Naive thymus-derived CD8-positive, alpha-beta T cell (primary cell): ENCODE results near the gene RERGL. TPM values are rescaled to one million over a fixed set of nuclear protein-coding genes. Genes with fewer than 3 reads are reported as not detected.

ENCODE experiments used
- ATAC-seq, 2 donors: fragments of 150-1000 bp; cut with Tn5 transposase in 1 of 2; sonication (Bioruptor Pico), chemical (Tn5 transposase) in 1 of 2; 1 replicate in 1 of 2; 2 replicates in 1 of 2; pipeline ENCODE4 v1.10.0; 2021; ENCODE audit warnings: mild to moderate bottlenecking in 2 of 2, moderate library complexity in 2 of 2
- POLR2A ChIA-PET: fragments of 350-600 bp; sonication (Branson Sonifier 250); formaldehyde crosslinking; loops from one replicate; lab custom pipeline; 2021; ENCODE audit warnings: antibody characterized with exemption; lab: Charles Lee
- DNase-seq, 10 donors: peaks; one replicate each; pipeline versions ENCODE4 v3.0.0 to v3.0.0-alpha.2; 2020 to 2022
- H3K27ac Mint-ChIP-seq, 10 donors: one replicate each; pipeline ENCODE4 v1.8.0; 2020 to 2022; ENCODE audit warnings: mild to moderate bottlenecking in 10 of 10, mixed read lengths in 10 of 10, moderate library complexity in 4 of 10, inconsistent platforms in 1 of 10
- H3K27me3 Mint-ChIP-seq, 5 donors: one replicate each; pipeline ENCODE4 v1.8.0; 2021 to 2022; ENCODE audit warnings: mixed read lengths in 5 of 5
- H3K36me3 Mint-ChIP-seq, 3 donors: one replicate each; pipeline ENCODE4 v1.8.0; 2020 to 2022; ENCODE audit warnings: mixed read lengths in 3 of 3, mild to moderate bottlenecking in 2 of 3, inconsistent platforms in 1 of 3
- H3K4me1 Mint-ChIP-seq, 4 donors: one replicate each; pipeline ENCODE4 v1.8.0; 2021 to 2022; ENCODE audit warnings: mixed read lengths in 4 of 4
- H3K4me3 Mint-ChIP-seq, 10 donors: one replicate each; pipeline ENCODE4 v1.8.0; 2020 to 2022; ENCODE audit warnings: mild to moderate bottlenecking in 10 of 10, mixed read lengths in 10 of 10, moderate library complexity in 6 of 10, inconsistent platforms in 1 of 10
- H3K9me3 Mint-ChIP-seq, 9 donors: one replicate each; pipeline ENCODE4 v1.8.0; 2020 to 2022; ENCODE audit warnings: mixed read lengths in 9 of 9, mild to moderate bottlenecking in 3 of 9, inconsistent platforms in 1 of 9, moderate library complexity in 1 of 9
- polyA plus RNA-seq, 3 donors: library from polyadenylated mRNA; unstranded; fragments of 300-500 nt; fragmentation: Illumina TruSeq; gene quantifications; one replicate each; pipeline ENCODE4 v1.2.3, GENCODE V29; 2021
- total RNA-seq, 8 experiments: library from RNA in 2 of 8; stranded (reverse) in 2 of 8; gene quantifications; one replicate each; pipeline ENCODE4 v1.2.3 and lab custom pipeline; 2021 to 2026

RERGL gene
- not detected for total RNA-seq
- not detected for polyA plus RNA-seq
- 0 reads per million in 6 experiments for total RNA-seq (lab: John Stamatoyannopoulos, UW)

- H3K36me3 Mint-ChIP-seq: peaks cover 0 to 6% (median 0%) of the 10 kb centered on the region in 3 donors
Measured at GRCh38 chr12:18090093-18090492, at the start of gene RERGL. Gene RERGL, minus strand, starts transcription at chr12:18090193. Its CDS starts 53 bp downstream, at chr12:18090140.

GRCh38 chr12:18139254-18139653 is 49.3 kb upstream of the RERGL start:
- ATAC-seq: no peak
- POLR2A ChIA-PET: no interaction called here
- no peak overlapping the region for H3K4me3 Mint-ChIP-seq
- H3K9me3 Mint-ChIP-seq: no peaks in the 10 kb centered on the region
- no peak overlapping the region for H3K27ac Mint-ChIP-seq
- no peaks in the 10 kb centered on the region for H3K36me3 Mint-ChIP-seq
- peaks cover 0 to 6% (median 0%) of the 10 kb centered on the region in 4 donors for H3K4me1 Mint-ChIP-seq
- no peaks in the 10 kb centered on the region for H3K27me3 Mint-ChIP-seq
- no peak for DNase-seq

More at GRCh38 chr12:18090093-18090492, at the start of gene RERGL:
- H3K4me1 Mint-ChIP-seq: no peaks in the 10 kb centered on the region
- H3K27ac Mint-ChIP-seq: no peak within 1 kb of the TSS
- H3K27me3 Mint-ChIP-seq: no peaks in the 10 kb centered on the region
- H3K4me3 Mint-ChIP-seq: no peak within 1 kb of the TSS
- DNase-seq (no peak), ATAC-seq (no peak)
- H3K9me3 Mint-ChIP-seq: peaks cover 0 to 17% (median 7%) of the 10 kb centered on the region in 9 donors
- POLR2A ChIA-PET: no interaction called here

GRCh38 chr12:18135509-18135908 is 45.5 kb upstream of the RERGL start:
- POLR2A ChIA-PET: no interaction called here
- H3K4me1 Mint-ChIP-seq: peaks cover 0 to 6% (median 0%) of the 10 kb centered on the region in 4 donors
- DNase-seq: no peak
- H3K27ac Mint-ChIP-seq: no peak overlapping the region
- no peak for ATAC-seq
- no peaks in the 10 kb centered on the region for H3K36me3 Mint-ChIP-seq
- no peaks in the 10 kb centered on the region for H3K27me3 Mint-ChIP-seq
- H3K9me3 Mint-ChIP-seq: no peaks in the 10 kb centered on the region
- H3K4me3 Mint-ChIP-seq: no peak overlapping the region

GRCh38 chr12:18135086-18135485 is 45.1 kb upstream of the RERGL start:
- POLR2A ChIA-PET: no interaction called here
- no peaks in the 10 kb centered on the region for H3K36me3 Mint-ChIP-seq
- H3K4me1 Mint-ChIP-seq: peaks cover 0 to 6% (median 0%) of the 10 kb centered on the region in 4 donors
- no peaks in the 10 kb centered on the region for H3K27me3 Mint-ChIP-seq
- no peaks in the 10 kb centered on the region for H3K9me3 Mint-ChIP-seq
- DNase-seq: no peak
- H3K4me3 Mint-ChIP-seq: no peak overlapping the region
- no peak for ATAC-seq
- no peak overlapping the region for H3K27ac Mint-ChIP-seq

- no peaks in the 10 kb centered on the region for H3K36me3 Mint-ChIP-seq
- H3K9me3 Mint-ChIP-seq: peaks cover 3 to 18% (median 10%) of the 10 kb centered on the region in 9 donors
- ATAC-seq (no peak), DNase-seq (no peak)
- POLR2A ChIA-PET: no interaction called here
- no peak overlapping the region for H3K4me3 Mint-ChIP-seq
- no peak overlapping the region for H3K27ac Mint-ChIP-seq
- H3K27me3 Mint-ChIP-seq: no peaks in the 10 kb centered on the region
- no peaks in the 10 kb centered on the region for H3K4me1 Mint-ChIP-seq
Measured at GRCh38 chr12:18130851-18131250, 40.9 kb upstream of the RERGL start.

- no peak for ATAC-seq
- DNase-seq: no peak
- no peaks in the 10 kb centered on the region for H3K36me3 Mint-ChIP-seq
- peaks cover 1 to 19% (median 11%) of the 10 kb centered on the region in 9 donors for H3K9me3 Mint-ChIP-seq
- H3K4me3 Mint-ChIP-seq: no peak overlapping the region
- H3K4me1 Mint-ChIP-seq: no peaks in the 10 kb centered on the region
- POLR2A ChIA-PET: no interaction called here
- H3K27ac Mint-ChIP-seq: no peak overlapping the region
- no peaks in the 10 kb centered on the region for H3K27me3 Mint-ChIP-seq
Measured at GRCh38 chr12:18123707-18124106, 33.7 kb upstream of the RERGL start.

GRCh38 chr12:18120899-18121298 is 30.9 kb upstream of the RERGL start:
- H3K4me1 Mint-ChIP-seq: no peaks in the 10 kb centered on the region
- ATAC-seq (no peak), DNase-seq (no peak)
- H3K36me3 Mint-ChIP-seq: no peaks in the 10 kb centered on the region
- H3K4me3 Mint-ChIP-seq: no peak overlapping the region
- POLR2A ChIA-PET: no interaction called here
- H3K27ac Mint-ChIP-seq: no peak overlapping the region
- peaks cover 0 to 9% (median 2%) of the 10 kb centered on the region in 9 donors for H3K9me3 Mint-ChIP-seq
- H3K27me3 Mint-ChIP-seq: no peaks in the 10 kb centered on the region

- no peak for DNase-seq
- no peaks in the 10 kb centered on the region for H3K36me3 Mint-ChIP-seq
- no peaks in the 10 kb centered on the region for H3K4me1 Mint-ChIP-seq
- H3K27ac Mint-ChIP-seq: no peak overlapping the region
- H3K27me3 Mint-ChIP-seq: no peaks in the 10 kb centered on the region
- peaks cover 0 to 19% (median 0%) of the 10 kb centered on the region in 9 donors for H3K9me3 Mint-ChIP-seq
- ATAC-seq: no peak
- H3K4me3 Mint-ChIP-seq: no peak overlapping the region
- POLR2A ChIA-PET: no interaction called here
Measured at GRCh38 chr12:18108611-18109010, 18.6 kb upstream of the RERGL start.

- H3K9me3 Mint-ChIP-seq: peaks cover 0 to 32% (median 4%) of the 10 kb centered on the region in 9 donors
- ATAC-seq (no peak), DNase-seq (no peak)
- H3K27me3 Mint-ChIP-seq: no peaks in the 10 kb centered on the region
- H3K27ac Mint-ChIP-seq: no peak overlapping the region
- peaks cover 0 to 5% (median 0%) of the 10 kb centered on the region in 4 donors for H3K4me1 Mint-ChIP-seq
- POLR2A ChIA-PET: no interaction called here
- H3K4me3 Mint-ChIP-seq: no peak overlapping the region
- no peaks in the 10 kb centered on the region for H3K36me3 Mint-ChIP-seq
Measured at GRCh38 chr12:18103624-18104023, 13.6 kb upstream of the RERGL start.

- Mint-ChIP-seq H3K36me3 (no peaks in the 10 kb centered on the region), H3K27me3 (no peaks in the 10 kb centered on the region), H3K9me3 (peaks cover 0 to 22% (median 4%) of the 10 kb centered on the region in 9 donors), H3K27ac (no peak overlapping the region), H3K4me3 (no peak overlapping the region), H3K4me1 (peaks cover 0 to 5% (median 0%) of the 10 kb centered on the region in 4 donors)
- ATAC-seq: no peak
- POLR2A ChIA-PET: no interaction called here
- DNase-seq: no peak
Measured at GRCh38 chr12:18101043-18101442, 11.1 kb upstream of the RERGL start.

- ATAC-seq (no peak), DNase-seq (no peak)
- Mint-ChIP-seq H3K27ac (no peak overlapping the region), H3K9me3 (peaks cover 0 to 24% (median 4%) of the 10 kb centered on the region in 9 donors), H3K27me3 (no peaks in the 10 kb centered on the region), H3K36me3 (peaks cover 0 to 6% (median 0%) of the 10 kb centered on the region in 3 donors), H3K4me1 (no peaks in the 10 kb centered on the region), H3K4me3 (no peak overlapping the region)
- POLR2A ChIA-PET: no interaction called here
Measured at GRCh38 chr12:18084080-18084479, 5.9 kb downstream of the RERGL start.

GRCh38 chr12:18079541-18080246 is 10.3 kb downstream of the RERGL start:
- no peak overlapping the region for H3K4me3 Mint-ChIP-seq
- POLR2A ChIA-PET: no interaction called here
- H3K4me1 Mint-ChIP-seq: no peaks in the 10 kb centered on the region
- ATAC-seq: no peak
- H3K36me3 Mint-ChIP-seq: no peaks in the 10 kb centered on the region
- no peaks in the 10 kb centered on the region for H3K27me3 Mint-ChIP-seq
- no peak for DNase-seq
- peaks cover 0 to 9% (median 0%) of the 10 kb centered on the region in 9 donors for H3K9me3 Mint-ChIP-seq
- H3K27ac Mint-ChIP-seq: no peak overlapping the region

GRCh38 chr12:18074001-18074400 is 16.0 kb downstream of the RERGL start:
- POLR2A ChIA-PET: no interaction called here
- DNase-seq: no peak
- no peaks in the 10 kb centered on the region for H3K36me3 Mint-ChIP-seq
- H3K27ac Mint-ChIP-seq: no peak overlapping the region
- no peaks in the 10 kb centered on the region for H3K4me1 Mint-ChIP-seq
- H3K27me3 Mint-ChIP-seq: no peaks in the 10 kb centered on the region
- ATAC-seq: no peak
- H3K4me3 Mint-ChIP-seq: no peak overlapping the region
- H3K9me3 Mint-ChIP-seq: peaks cover 0 to 3% (median 0%) of the 10 kb centered on the region in 9 donors

- Mint-ChIP-seq H3K27ac (no peak overlapping the region), H3K4me1 (no peaks in the 10 kb centered on the region), H3K9me3 (peaks cover 0 to 4% (median 1%) of the 10 kb centered on the region in 9 donors), H3K36me3 (no peaks in the 10 kb centered on the region), H3K4me3 (no peak overlapping the region), H3K27me3 (no peaks in the 10 kb centered on the region)
- POLR2A ChIA-PET: no interaction called here
- ATAC-seq (no peak), DNase-seq (no peak)
Measured at GRCh38 chr12:18072723-18073122, 17.3 kb downstream of the RERGL start.
